Measurements from ENCODE around the gene FTH1.

GRCh38 chr11:61964058-61964665 is 3.3 kb downstream of the FTH1 start:
- no peak for TF ChIP-seq CTCF (conservative IDR thresholded peaks at IDR 0.05; ENCODE audit: low read length)
- TF ChIP-seq EZH2phosphoT487 (IDR thresholded peaks at IDR 0.05; ENCODE audit: borderline replicate concordance): no peak

Measured in Loucy (cell line).